GDM1 (cell line): ENCODE results near the gene MTCH2.
"Not testable (repeated sequence)": the region's sequence is repeated elsewhere in the genome, so short reads cannot be mapped to it uniquely, and the experiment has no call there.

Source experiments
- DNase-seq: peaks from one replicate; lab custom pipeline; 2025; lab: John Stamatoyannopoulos, UW

Gene MTCH2

DNA sequence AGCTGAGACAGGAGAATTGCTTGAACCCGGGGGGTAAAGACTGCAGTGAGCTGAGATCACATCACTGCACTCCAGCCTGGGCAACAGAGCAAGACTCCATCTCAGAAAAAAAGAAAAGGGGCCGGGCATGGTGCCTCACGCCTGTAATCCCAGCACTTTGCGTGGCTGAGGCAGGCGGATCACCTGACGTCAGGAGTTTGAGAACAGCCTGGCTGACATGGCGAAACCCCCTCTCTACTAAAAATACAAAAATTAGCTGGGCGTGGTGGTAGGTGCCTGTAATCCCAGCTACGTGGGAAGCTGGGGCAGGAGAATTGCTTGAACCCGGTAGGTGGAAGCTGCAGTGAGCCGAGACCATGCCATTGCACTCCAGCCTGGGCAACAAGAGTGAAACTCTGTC is 6.0 kb downstream of the MTCH2 start:
- DNase-seq: not testable (repeated sequence)

GRCh38 chr11:47631473-47631872 is 10.9 kb downstream of the MTCH2 start:
- DNase-seq: no peak

DNA sequence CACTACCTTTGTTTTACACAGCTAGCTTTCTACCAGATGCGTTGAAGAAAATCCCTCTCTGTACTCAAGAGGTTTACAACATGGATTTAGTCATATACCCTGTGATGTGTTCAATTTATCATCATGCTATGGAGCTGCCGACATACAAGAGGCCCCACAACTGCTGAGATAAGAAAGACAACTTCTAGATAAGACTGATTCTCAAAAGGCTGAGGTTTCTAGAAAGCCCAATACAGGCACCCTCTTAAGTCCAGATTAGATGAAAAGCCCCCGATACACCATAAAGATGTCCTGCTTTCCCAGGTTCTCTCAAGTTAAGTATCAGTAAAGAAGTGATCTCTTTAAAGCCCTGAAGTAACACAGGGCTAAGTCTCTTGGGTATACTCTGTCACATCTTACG is 14.3 kb downstream of the MTCH2 start:
- DNase-seq: no peak

DNA sequence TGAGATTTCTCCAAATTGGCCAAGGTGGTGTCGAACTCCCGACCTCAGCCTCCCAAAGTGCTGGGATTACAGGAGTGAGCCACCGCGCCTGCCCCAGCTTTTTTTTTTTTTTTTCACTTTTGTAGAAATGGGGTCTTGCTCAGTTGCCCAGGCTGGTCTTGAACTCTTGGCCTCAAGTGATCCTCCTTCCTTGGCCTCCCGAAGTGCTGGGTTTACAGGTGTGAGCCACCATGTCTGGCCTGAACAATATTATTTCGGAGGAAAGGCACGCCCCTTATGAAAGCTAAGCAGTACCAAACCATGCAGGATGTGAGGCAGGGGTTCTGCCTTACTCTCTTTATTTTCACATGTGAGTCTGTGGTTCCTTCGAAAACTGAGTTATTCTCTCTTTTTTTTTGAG is 16.1 kb downstream of the MTCH2 start:
- no peak for DNase-seq

- no peak for DNase-seq
Observed at GRCh38 chr11:47620836-47621378, 21.5 kb downstream of the MTCH2 start.

- DNase-seq: no peak
Observed at GRCh38 chr11:47617417-47617809, 24.9 kb downstream of the MTCH2 start.

- DNase-seq: peak; percentile 65
Observed at GRCh38 chr11:47616726-47617416, 25.5 kb downstream of the MTCH2 start.

DNA sequence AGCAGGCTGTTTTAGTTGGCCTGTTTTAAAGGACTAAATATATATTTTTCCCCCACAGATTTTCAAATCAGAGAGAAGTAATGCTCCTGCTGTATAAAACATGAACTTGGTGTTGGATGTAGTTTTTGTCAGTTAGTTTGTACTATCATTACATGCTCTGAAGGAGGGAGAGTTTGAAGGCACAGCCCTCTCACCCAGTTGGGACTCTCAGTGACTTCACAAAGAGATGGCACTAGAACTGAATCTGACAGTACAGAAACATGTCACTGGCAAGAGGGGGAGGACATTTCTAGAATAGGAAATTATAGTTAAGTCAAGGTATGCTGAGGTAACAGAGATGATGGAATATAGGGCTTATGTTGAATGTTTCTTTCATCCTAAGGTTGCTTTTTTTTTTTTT is 27.1 kb downstream of the MTCH2 start:
- no peak for DNase-seq

- peak; percentile 51 for DNase-seq
Observed at GRCh38 chr11:47611348-47611794, 31.0 kb downstream of the MTCH2 start.

- DNase-seq: no peak
Observed at GRCh38 chr11:47609675-47610074, 32.7 kb downstream of the MTCH2 start.

GRCh38 chr11:47607380-47607779 is 35.0 kb downstream of the MTCH2 start:
- DNase-seq: no peak

GRCh38 chr11:47606731-47607130 is 35.6 kb downstream of the MTCH2 start:
- no peak for DNase-seq

DNA sequence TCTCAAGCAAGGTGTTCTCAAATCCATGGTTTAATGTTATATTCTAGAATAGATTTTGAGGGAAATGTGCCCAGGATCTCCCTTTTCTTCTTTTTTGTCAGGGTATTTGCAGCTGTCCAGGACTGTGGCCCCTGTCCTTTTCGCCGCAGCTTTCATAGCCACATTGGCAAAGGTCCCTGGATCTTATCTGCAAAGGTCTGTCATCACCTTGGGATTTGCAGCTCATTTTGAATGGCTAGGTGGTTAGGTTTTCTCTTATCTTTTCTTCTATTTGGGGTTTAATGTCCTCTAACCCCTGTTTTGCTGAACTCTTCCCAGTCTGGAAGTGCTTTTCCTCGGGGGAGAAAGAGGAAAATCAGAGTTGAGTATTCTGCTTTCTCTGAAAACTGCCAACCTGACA is 36.4 kb downstream of the MTCH2 start:
- no peak for DNase-seq

GRCh38 chr11:47603295-47603694 is 39.1 kb downstream of the MTCH2 start:
- DNase-seq: no peak

DNA sequence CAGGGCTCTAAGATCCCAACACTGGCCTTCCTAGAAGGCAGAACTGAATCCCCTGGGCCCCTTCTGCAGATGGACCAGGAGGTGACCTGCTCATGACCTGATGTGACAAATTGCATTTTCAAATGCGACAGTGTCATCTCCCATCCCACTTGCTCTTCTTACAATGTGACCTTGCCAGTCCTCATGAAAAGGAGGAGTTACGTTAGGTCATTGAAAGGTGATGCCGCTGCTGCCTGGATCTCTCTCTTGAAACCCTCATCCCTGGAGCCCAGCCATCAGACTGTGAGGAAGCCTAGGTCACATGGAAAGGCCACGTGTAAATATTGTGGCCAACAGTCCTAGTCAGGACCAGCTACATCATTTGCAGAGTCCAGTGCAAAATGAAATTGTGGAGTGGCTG is 42.5 kb downstream of the MTCH2 start:
- no peak for DNase-seq

DNA sequence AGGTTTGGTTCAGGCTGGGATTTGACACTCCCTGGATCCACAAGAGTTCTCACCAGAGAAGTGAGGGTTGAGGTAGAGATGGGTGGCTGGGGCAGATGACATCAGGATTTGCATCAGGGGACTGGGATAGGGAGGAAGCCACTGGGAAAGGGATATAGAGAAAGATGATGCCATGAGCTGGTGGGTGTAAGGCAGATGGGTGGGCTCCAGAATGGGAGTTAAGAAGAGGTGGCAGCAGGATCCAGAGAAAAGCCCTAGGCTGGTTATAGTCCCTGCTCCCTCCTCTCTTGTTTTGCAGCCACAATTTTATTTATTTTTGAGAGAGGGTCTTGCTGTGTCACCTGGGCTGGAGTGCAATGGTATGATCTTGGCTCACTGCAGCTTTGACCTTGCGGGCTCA is 46.4 kb downstream of the MTCH2 start:
- DNase-seq: no peak

DNA sequence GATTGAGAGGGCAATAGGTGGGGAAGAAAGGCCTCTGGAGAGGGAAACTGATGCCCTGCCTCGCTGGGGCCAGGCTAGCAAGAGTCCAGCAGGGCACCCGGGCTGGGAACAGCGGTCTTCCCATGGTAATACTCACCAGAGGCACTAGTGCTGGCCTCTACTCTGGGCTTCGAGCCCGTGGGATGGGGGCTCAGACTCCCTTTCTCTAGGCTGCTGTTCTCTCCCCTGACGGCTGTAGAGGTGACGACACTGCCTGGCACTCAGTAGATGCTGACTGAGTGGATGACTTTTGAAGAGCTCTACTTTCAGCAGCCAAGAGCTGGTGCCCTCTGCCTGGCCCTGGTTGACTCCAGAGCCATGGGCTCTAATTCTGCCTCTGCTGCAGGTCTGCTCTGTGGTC is 47.3 kb downstream of the MTCH2 start:
- no peak for DNase-seq

DNA sequence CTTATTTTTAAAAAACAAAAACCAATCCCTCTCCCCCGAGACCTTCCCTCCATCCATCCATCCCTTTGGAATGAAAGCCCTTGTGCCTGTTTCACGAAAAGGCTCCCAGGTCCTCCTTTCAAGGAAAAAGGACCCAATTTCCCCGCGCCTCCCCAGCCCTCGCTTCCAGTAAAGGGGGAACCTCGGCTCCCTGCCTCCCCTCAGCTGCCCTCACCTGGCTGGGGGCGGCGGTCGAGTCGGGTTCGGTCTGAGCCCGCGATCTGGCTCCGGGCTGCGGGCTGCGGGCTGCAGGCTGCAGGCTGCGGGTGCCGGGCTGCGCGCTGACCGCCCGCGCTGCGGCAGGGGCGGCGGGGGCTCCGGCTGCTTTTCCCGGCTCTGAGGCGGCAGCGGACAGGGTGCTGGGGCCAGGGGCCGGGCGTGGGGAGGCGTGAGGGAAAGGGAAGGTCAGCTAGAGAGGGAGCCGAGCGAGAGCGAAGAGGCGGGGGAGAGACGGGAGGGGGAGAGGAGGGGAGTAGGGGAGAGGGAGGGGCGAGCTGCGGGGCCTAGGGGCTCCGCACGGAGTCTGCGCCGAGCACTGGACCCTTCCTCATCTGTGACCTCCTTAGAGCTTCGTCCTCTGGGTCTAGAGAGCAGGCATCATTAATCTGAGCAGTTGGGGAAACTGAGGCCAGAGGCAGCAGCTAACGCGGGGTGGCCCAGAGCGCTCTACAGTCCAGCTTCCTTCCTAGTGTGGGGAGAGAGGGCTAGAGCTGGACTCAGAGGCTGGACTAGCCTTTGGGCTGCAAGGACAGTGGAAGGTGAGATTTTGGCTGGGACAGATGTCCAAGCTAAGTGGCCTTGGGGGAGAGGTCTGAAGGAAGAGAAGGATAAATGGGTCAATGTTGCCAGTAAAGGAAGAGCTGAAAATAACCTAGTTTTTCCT is 48.2 kb downstream of the MTCH2 start, which contains the start of gene C1QTNF4:
Gene C1QTNF4, minus strand, starts transcription at position 478 of the 922 bp plus-strand sequence. CDS start 3,601 bp downstream, outside the sequence.
- no peak for DNase-seq

DNA sequence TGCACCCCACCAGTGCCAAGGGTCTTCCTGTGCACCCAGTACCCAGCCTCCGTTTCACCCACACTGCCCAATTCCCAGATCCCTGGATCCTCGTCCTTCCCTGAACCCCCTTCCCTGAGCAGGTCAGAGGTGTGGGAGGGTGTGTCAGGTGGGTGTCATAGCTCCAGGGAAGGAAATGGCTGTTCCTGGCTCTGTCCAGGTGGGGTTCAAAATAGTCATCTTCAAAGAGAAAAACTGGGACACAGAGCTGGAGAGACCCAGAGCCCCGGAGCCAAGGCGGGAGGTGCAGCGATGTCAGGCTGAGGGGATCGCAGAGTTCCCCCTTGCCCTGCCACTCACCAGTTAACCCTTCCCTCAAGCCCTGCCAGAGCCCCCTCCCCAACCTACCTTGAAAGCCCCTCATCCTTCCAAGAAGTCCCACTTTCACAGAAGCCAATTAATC is 48.8 kb downstream of the MTCH2 start:
- no peak for DNase-seq

GRCh38 chr11:47592970-47593369 is 49.4 kb downstream of the MTCH2 start:
- no peak for DNase-seq

DNA sequence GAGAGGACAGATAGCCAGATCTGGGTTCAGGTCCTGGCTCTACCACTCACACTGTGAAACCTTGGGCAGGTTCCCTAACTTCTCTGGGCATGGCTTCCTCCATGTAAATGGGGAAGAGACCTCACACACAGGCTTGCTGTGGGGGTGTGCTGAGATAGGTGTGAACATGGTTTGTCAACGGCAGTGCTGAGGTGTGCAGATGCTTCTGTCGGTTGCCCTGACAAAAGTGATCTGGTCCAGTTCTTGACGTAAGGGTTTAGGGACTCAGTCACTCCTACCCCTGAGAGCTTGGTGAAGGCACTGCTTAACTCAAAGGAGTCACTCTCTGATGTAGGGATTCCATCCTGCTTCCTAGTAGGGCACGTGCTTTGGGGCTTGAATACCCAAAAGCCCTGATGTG is 50.1 kb downstream of the MTCH2 start:
- DNase-seq: no peak

- DNase-seq: peak; percentile 93
Observed at GRCh38 chr11:47591764-47592163, 50.6 kb downstream of the MTCH2 start.
